Measurements from ENCODE around the gene KCNMB4.
A peak's percentile ranks its signal among the peaks of the same experiment; 100 is the strongest.

Gene KCNMB4

DNA sequence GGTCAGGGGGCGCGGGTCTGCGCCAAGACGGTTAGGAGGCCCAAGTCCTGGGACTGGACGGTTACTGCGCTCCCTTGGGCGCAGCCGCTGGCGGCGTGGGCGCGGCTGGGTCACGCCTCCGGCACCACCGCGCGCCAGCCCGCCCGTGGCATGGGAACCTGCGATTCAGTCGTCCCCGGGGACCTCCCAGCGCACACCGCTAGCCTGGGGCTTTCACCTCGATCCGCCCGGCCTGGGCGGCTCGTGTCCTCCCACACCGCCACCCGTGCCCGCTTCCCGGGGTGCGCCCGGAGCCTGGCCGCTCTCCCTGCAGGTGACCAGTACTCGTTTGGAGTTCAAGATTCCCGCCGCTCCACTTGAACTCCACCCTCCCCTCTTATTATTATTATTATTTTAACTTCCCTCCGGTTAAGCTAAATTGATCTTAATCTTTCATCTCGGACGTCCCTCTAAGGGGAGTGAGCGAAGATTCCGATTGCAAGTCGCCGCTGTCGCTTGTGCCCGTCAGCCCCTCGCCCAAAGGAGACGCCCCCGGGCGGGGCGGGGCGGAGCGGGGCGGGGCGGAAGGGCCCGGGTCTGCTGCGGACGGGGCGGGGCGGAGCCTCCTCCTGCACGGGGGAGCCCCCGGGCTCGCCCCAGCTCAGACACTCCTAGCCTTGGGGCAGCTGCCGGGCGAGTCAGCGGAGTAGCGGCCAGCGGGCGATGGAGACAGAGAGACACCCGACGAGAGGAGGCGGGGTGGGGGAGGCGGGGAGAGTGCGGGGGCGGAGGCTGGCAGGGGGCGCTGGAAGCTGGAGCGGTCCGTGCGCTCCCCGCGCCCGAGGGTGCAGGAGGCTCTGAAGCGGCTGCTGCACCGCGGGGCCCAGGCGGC lies at the start of gene KCNMB4:
Gene KCNMB4, plus strand, starts transcription at position 643 of the 871 bp plus-strand sequence. CDS start 445 bp downstream, outside the sequence.
- Histone ChIP-seq H3K4me3 (ENCODE audit: low read length, poor library complexity, severe bottlenecking) (peak within 1 kb of the TSS; percentile 87), H2AFZ (ENCODE audit: low read length) (peak within 1 kb of the TSS; percentile 94), H3F3A (ENCODE audit: low read depth) (no peaks in the 10 kb centered on the region), H3K9ac (ENCODE audit: low read depth, low read length, poor library complexity, severe bottlenecking) (peak within 1 kb of the TSS; percentile 66), H3K9me3 (ENCODE audit: insufficient read depth, low read depth, low read length) (no peaks in the 10 kb centered on the region), H3K36me3 (ENCODE audit: insufficient read depth, low read length) (no peaks in the 10 kb centered on the region), H3K4me1 (ENCODE audit: insufficient read depth, low read length, poor library complexity, severe bottlenecking) (peaks cover 34% of the 10 kb centered on the region), H3K9me2 (replicated peaks; ENCODE audit: low read depth, low read length) (no peaks in the 10 kb centered on the region), H3K79me2 (ENCODE audit: insufficient read depth, low read length) (peaks cover 27% of the 10 kb centered on the region), H3K27me3 (ENCODE audit: insufficient read depth, low read length, poor library complexity, severe bottlenecking) (no peaks in the 10 kb centered on the region), H3K4me2 (ENCODE audit: low read depth, low read length, poor library complexity, severe bottlenecking) (peak within 1 kb of the TSS; percentile 94), H4K20me1 (ENCODE audit: insufficient read depth, low read length, poor library complexity, severe bottlenecking) (peaks cover 6% of the 10 kb centered on the region)
- TF ChIP-seq EZH2phosphoT487 (IDR thresholded peaks at IDR 0.05; ENCODE audit: borderline replicate concordance): no peak
- TF ChIP-seq CTCF (conservative IDR thresholded peaks at IDR 0.05; ENCODE audit: low read length): no peak

GRCh38 chr12:70317781-70318180 lies 48.3 kb upstream of the KCNMB4 start:
- H3F3A ChIP-seq (ENCODE audit: low read depth): no peaks in the 10 kb centered on the region
- no peak overlapping the region for H2AFZ ChIP-seq (ENCODE audit: low read length)
- H3K36me3 ChIP-seq (ENCODE audit: insufficient read depth, low read length): peaks cover 30% of the 10 kb centered on the region
- H3K9ac ChIP-seq (ENCODE audit: low read depth, low read length, poor library complexity, severe bottlenecking): no peak overlapping the region
- no peaks in the 10 kb centered on the region for H3K27me3 ChIP-seq (ENCODE audit: insufficient read depth, low read length, poor library complexity, severe bottlenecking)
- peaks cover 49% of the 10 kb centered on the region for H4K20me1 ChIP-seq (ENCODE audit: insufficient read depth, low read length, poor library complexity, severe bottlenecking)
- H3K79me2 ChIP-seq (ENCODE audit: insufficient read depth, low read length): peaks cover 75% of the 10 kb centered on the region
- TF ChIP-seq CTCF (conservative IDR thresholded peaks at IDR 0.05; ENCODE audit: low read length): no peak
- TF ChIP-seq EZH2phosphoT487 (IDR thresholded peaks at IDR 0.05; ENCODE audit: borderline replicate concordance): no peak
- H3K4me3 ChIP-seq (ENCODE audit: low read length, poor library complexity, severe bottlenecking): peak overlapping the region; percentile 9
- H3K4me2 ChIP-seq (ENCODE audit: low read depth, low read length, poor library complexity, severe bottlenecking): peak overlapping the region; percentile 47
- peaks cover 31% of the 10 kb centered on the region for H3K4me1 ChIP-seq (ENCODE audit: insufficient read depth, low read length, poor library complexity, severe bottlenecking)
- no peaks in the 10 kb centered on the region for H3K9me2 ChIP-seq (replicated peaks; ENCODE audit: low read depth, low read length)
- no peaks in the 10 kb centered on the region for H3K9me3 ChIP-seq (ENCODE audit: insufficient read depth, low read depth, low read length)

- TF ChIP-seq EZH2phosphoT487 (IDR thresholded peaks at IDR 0.05; ENCODE audit: borderline replicate concordance) (no peak), CTCF (conservative IDR thresholded peaks at IDR 0.05; ENCODE audit: low read length) (no peak)
- Histone ChIP-seq H3K36me3 (ENCODE audit: insufficient read depth, low read length) (peaks cover 34% of the 10 kb centered on the region), H3K79me2 (ENCODE audit: insufficient read depth, low read length) (peaks cover 63% of the 10 kb centered on the region), H4K20me1 (ENCODE audit: insufficient read depth, low read length, poor library complexity, severe bottlenecking) (peaks cover 42% of the 10 kb centered on the region), H3K4me1 (ENCODE audit: insufficient read depth, low read length, poor library complexity, severe bottlenecking) (peaks cover 31% of the 10 kb centered on the region), H3K9me2 (replicated peaks; ENCODE audit: low read depth, low read length) (no peaks in the 10 kb centered on the region), H3K9me3 (ENCODE audit: insufficient read depth, low read depth, low read length) (no peaks in the 10 kb centered on the region), H3K4me3 (ENCODE audit: low read length, poor library complexity, severe bottlenecking) (no peak overlapping the region), H3K4me2 (ENCODE audit: low read depth, low read length, poor library complexity, severe bottlenecking) (no peak overlapping the region), H3K9ac (ENCODE audit: low read depth, low read length, poor library complexity, severe bottlenecking) (no peak overlapping the region), H2AFZ (ENCODE audit: low read length) (no peak overlapping the region), H3K27me3 (ENCODE audit: insufficient read depth, low read length, poor library complexity, severe bottlenecking) (no peaks in the 10 kb centered on the region), H3F3A (ENCODE audit: low read depth) (no peaks in the 10 kb centered on the region)
Observed at GRCh38 chr12:70319605-70320004, 46.5 kb upstream of the KCNMB4 start.

Data from Loucy (cell line).